ENCODE data around the gene ERVK3-1.

- no peak for TF ChIP-seq CTCF (IDR thresholded peaks at IDR 0.05)
- no peak for TF ChIP-seq POLR2AphosphoS5 (IDR thresholded peaks at IDR 0.05)
These were observed 28.0 kb upstream of the ERVK3-1 start for GRCh38 chr19:58277197-58277596.

Data from breast epithelium (tissue), 3 donors.